ENCODE data around the gene RNU1-4.

GRCh38 chr1:16716691-16717335 is 23.5 kb upstream of the RNU1-4 start:
- TF ChIP-seq, protein P1, sequence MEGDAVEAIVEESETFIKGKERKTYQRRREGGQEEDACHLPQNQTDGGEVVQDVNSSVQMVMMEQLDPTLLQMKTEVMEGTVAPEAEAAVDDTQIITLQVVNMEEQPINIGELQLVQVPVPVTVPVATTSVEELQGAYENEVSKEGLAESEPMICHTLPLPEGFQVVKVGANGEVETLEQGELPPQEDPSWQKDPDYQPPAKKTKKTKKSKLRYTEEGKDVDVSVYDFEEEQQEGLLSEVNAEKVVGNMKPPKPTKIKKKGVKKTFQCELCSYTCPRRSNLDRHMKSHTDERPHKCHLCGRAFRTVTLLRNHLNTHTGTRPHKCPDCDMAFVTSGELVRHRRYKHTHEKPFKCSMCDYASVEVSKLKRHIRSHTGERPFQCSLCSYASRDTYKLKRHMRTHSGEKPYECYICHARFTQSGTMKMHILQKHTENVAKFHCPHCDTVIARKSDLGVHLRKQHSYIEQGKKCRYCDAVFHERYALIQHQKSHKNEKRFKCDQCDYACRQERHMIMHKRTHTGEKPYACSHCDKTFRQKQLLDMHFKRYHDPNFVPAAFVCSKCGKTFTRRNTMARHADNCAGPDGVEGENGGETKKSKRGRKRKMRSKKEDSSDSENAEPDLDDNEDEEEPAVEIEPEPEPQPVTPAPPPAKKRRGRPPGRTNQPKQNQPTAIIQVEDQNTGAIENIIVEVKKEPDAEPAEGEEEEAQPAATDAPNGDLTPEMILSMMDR (IDR thresholded peaks at IDR 0.05), result no peak
- TF ChIP-seq POLR2A (IDR thresholded peaks at IDR 0.05), result no peak
